ENCODE results near the gene CACNA1C. TPM values are rescaled to one million over a fixed set of nuclear protein-coding genes. Genes with fewer than 3 reads are reported as not detected.
"Not testable (repeated sequence)": the region's sequence is repeated elsewhere in the genome, so short reads cannot be mapped to it uniquely, and the experiment has no call there.

Gene CACNA1C
- total and polyA plus RNA-seq, 2 donors, result 0.71 TPM

DNA sequence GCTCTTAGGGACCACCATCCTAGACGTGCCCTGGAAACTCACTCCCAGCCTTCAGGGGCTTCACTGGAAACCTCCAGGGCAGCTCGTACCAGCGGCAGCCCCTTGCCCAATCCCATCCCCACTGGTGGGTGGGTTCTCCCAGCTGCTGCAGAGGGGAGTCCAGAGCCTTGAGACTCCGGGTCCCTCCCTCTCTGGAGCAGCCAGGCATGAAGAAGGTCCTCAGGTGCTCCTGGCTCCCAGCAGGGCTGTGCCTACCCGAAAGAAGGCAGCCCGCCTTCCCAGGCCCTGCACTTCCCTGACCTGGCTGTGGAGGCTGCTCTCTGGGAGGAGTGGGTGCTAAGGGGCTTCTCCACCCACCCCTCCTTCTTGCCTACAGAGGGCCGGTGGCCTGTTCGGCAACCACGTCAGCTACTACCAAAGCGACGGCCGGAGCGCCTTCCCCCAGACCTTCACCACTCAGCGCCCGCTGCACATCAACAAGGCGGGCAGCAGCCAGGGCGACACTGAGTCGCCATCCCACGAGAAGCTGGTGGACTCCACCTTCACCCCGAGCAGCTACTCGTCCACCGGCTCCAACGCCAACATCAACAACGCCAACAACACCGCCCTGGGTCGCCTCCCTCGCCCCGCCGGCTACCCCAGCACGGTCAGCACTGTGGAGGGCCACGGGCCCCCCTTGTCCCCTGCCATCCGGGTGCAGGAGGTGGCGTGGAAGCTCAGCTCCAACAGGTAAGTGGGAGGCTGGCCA is 626.5 kb downstream of the CACNA1C start:
- H3K9me3 ChIP-seq (ENCODE audit: control insufficient read depth in 2 of 2, insufficient read depth in 1 of 2, low read length in 1 of 2), result no peaks in the 10 kb centered on the region
- no peaks in the 10 kb centered on the region for H3K27me3 ChIP-seq (ENCODE audit: control insufficient read depth in 2 of 2, insufficient read depth in 1 of 2, low read length in 1 of 2)
- no peak for DNase-seq (ENCODE audit: low read depth in 6 of 9, low spot score in 9 of 9)
- no peak overlapping the region for H3K27ac ChIP-seq (ENCODE audit: low read depth in 1 of 2, low read length in 1 of 2)
- peaks cover 0 to 12% of the 10 kb centered on the region in 2 donors for H3K4me1 ChIP-seq (ENCODE audit: control insufficient read depth in 2 of 2, insufficient read depth in 2 of 2, low read length in 2 of 2)
- H3K4me3 ChIP-seq (ENCODE audit: low read length in 2 of 2), result no peak overlapping the region
- peaks cover 12 to 15% of the 10 kb centered on the region in 2 donors for H3K36me3 ChIP-seq (ENCODE audit: control insufficient read depth in 2 of 2, insufficient read depth in 2 of 2, low read length in 1 of 2)
- 96% methylated on average over 33 of the region's 33 CpGs for WGBS

DNA sequence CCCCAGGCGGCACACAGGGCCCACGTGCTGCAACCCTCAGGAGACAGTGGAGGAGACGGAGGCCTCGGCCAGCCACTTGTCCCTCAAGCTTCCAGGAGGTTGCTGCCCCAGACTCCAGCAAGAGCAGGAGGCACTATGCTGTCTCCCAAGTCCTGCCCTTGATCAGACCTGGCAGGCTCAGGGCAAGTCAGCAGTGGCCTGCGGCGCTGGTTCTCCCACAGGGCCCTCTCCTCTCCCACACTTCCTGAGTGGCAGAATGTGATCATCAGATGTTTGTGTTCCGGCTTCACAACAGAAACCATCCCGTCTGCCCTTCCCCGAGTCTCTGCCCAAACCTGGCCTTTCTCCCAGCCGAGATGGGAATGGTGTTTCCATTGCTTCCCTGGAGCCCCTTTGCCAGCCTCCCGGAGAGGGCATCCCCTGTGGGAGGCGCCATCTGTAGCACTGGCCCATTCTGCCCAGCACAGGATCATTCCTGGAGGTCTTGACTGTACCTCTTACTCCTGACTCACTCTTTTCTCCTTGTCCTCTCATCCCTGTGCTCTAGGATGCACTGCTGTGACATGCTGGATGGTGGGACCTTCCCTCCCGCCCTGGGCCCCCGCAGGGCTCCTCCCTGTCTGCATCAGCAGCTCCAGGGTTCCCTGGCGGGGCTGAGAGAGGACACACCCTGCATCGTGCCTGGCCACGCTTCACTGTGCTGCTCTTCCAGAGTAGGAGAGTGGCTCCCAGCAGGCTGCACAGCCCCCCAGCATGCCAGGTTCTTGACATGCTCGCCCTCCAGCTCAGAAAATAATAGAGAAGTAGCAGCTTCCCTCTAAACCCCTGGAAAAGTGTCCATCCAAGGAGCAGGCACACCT is 627.3 kb downstream of the CACNA1C start:
- WGBS, result 95% methylated on average over 18 of the region's 18 CpGs
- Histone ChIP-seq H3K9me3 (ENCODE audit: control insufficient read depth in 2 of 2, insufficient read depth in 1 of 2, low read length in 1 of 2) (no peaks in the 10 kb centered on the region), H3K36me3 (ENCODE audit: control insufficient read depth in 2 of 2, insufficient read depth in 2 of 2, low read length in 1 of 2) (peaks cover 12 to 19% of the 10 kb centered on the region in 2 donors), H3K4me1 (ENCODE audit: control insufficient read depth in 2 of 2, insufficient read depth in 2 of 2, low read length in 2 of 2) (peaks cover 0 to 14% of the 10 kb centered on the region in 2 donors), H3K27ac (ENCODE audit: low read depth in 1 of 2, low read length in 1 of 2) (no peak overlapping the region), H3K4me3 (ENCODE audit: low read length in 2 of 2) (no peak overlapping the region), H3K27me3 (ENCODE audit: control insufficient read depth in 2 of 2, insufficient read depth in 1 of 2, low read length in 1 of 2) (no peaks in the 10 kb centered on the region)
- no peak for DNase-seq (ENCODE audit: low read depth in 6 of 9, low spot score in 9 of 9)

DNA sequence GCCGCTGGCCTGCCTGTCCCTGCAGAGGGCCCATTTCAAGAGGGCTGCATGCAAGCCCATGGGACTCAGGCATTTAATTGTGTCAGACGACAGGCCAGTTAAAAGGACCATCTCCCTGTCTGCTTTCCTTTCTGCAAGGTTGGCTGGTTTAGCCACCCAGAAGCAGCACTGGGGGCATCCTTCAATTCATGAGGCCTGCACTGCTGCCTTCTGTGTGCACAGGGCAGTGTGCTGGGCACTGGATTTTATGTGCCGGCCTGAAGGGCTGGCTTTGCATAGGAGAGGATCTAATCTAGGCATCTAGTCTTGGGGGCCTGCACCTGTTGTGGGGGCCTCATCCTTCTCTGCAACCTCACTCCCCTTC is 627.9 kb downstream of the CACNA1C start:
- H3K4me1 ChIP-seq (ENCODE audit: control insufficient read depth in 2 of 2, insufficient read depth in 2 of 2, low read length in 2 of 2), result peaks cover 0 to 14% of the 10 kb centered on the region in 2 donors
- no peak overlapping the region for H3K4me3 ChIP-seq (ENCODE audit: low read length in 2 of 2)
- peaks cover 12 to 19% of the 10 kb centered on the region in 2 donors for H3K36me3 ChIP-seq (ENCODE audit: control insufficient read depth in 2 of 2, insufficient read depth in 2 of 2, low read length in 1 of 2)
- no peaks in the 10 kb centered on the region for H3K9me3 ChIP-seq (ENCODE audit: control insufficient read depth in 2 of 2, insufficient read depth in 1 of 2, low read length in 1 of 2)
- no peak for DNase-seq (ENCODE audit: low read depth in 6 of 9, low spot score in 9 of 9)
- no peak overlapping the region for H3K27ac ChIP-seq (ENCODE audit: low read depth in 1 of 2, low read length in 1 of 2)
- WGBS, result over 99% methylated on average over 3 of the region's 3 CpGs
- no peaks in the 10 kb centered on the region for H3K27me3 ChIP-seq (ENCODE audit: control insufficient read depth in 2 of 2, insufficient read depth in 1 of 2, low read length in 1 of 2)

DNA sequence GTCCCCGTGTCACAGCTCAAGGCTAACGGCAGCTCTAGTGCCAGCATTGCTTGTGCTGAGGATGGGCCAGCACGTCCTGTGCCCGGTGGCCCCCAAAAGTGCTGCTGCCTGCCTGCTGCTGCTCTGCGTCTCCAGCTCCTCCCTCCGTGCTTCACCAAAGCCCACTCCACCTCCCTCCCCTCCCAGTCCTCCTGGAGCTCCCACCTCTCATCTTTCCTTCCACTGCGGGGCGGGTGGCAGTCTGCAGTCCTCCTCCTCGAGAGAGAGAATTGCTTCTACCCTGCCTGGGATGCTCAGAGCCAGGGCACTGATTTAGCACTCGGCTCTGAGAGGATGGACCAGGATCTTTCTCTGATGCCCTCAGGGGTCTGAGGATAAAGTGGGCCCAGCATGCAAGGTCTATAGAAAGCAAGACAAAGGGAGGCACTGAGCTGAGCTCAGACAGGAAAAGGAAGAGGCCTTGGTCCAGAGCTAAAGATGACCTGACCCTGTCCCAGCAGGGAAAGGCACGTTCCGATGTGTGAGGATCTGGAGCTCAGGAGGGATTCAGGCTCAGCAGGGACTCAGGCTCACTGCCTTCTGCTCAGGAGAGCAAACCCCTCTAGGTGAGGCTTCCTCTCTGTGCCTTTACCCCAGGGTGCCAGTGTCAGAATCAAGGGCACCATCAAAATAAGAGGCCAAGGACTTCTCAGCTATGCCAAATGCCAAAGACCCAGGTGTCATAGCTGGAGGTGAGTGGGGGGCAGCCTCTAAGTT is 628.8 kb downstream of the CACNA1C start:
- no peaks in the 10 kb centered on the region for H3K27me3 ChIP-seq (ENCODE audit: control insufficient read depth in 2 of 2, insufficient read depth in 1 of 2, low read length in 1 of 2)
- H3K9me3 ChIP-seq (ENCODE audit: control insufficient read depth in 2 of 2, insufficient read depth in 1 of 2, low read length in 1 of 2), result no peaks in the 10 kb centered on the region
- H3K4me1 ChIP-seq (ENCODE audit: control insufficient read depth in 2 of 2, insufficient read depth in 2 of 2, low read length in 2 of 2), result peaks cover 0 to 17% of the 10 kb centered on the region in 2 donors
- WGBS, result 93% methylated on average over 12 of the region's 12 CpGs
- no peak overlapping the region for H3K27ac ChIP-seq (ENCODE audit: low read depth in 1 of 2, low read length in 1 of 2)
- peaks cover 12 to 26% of the 10 kb centered on the region in 2 donors for H3K36me3 ChIP-seq (ENCODE audit: control insufficient read depth in 2 of 2, insufficient read depth in 2 of 2, low read length in 1 of 2)
- no peak for DNase-seq (ENCODE audit: low read depth in 6 of 9, low spot score in 9 of 9)
- no peak overlapping the region for H3K4me3 ChIP-seq (ENCODE audit: low read length in 2 of 2)

DNA sequence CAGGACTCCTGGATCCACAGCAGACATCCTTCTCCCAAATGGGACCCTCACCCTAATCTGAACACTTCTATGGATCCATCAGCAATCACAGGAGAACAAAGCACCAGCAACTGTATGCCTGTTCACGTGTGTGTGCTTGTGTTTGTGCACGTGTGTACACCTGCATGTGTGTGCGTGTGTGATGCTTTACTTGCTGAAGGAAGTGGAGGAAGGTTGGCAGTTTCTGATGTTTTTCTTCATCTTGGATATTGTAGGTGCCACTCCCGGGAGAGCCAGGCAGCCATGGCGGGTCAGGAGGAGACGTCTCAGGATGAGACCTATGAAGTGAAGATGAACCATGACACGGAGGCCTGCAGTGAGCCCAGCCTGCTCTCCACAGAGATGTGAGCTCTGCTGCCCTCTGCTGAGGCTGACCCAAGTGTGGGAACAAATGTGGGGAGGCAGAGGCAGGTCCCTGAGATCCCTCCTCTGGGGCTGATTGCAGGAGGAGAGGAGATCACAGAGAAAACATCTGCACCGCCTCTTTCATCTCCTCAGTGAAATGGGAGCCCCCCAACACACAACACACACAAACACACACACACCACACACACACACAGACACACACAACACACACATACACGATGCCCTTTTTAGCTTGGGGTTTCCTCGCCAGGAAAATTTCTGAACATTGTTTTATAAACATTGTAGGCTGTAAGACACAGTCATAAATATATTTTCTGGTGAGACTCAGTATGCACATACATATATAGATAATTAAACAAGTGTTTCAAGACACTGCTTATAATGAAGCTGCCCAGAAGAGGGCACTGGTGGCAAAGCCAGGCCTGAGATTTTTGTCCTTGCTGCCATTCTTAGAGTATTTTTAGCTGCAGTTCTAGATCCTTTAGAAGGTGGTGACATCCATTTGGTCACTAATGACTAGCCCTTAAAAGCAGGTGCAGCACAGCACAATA is 629.8 kb downstream of the CACNA1C start:
- peak in 6 of 9 donors; percentile 37 to 78 (median 58) for DNase-seq (ENCODE audit: low read depth in 6 of 9, low spot score in 9 of 9)
- no peak overlapping the region for H3K4me3 ChIP-seq (ENCODE audit: low read length in 2 of 2)
- H3K36me3 ChIP-seq (ENCODE audit: control insufficient read depth in 2 of 2, insufficient read depth in 2 of 2, low read length in 1 of 2), result peaks cover 6 to 20% of the 10 kb centered on the region in 2 donors
- H3K4me1 ChIP-seq (ENCODE audit: control insufficient read depth in 2 of 2, insufficient read depth in 2 of 2, low read length in 2 of 2), result peaks cover 0 to 18% of the 10 kb centered on the region in 2 donors
- no peak overlapping the region for H3K27ac ChIP-seq (ENCODE audit: low read depth in 1 of 2, low read length in 1 of 2)
- no peaks in the 10 kb centered on the region for H3K27me3 ChIP-seq (ENCODE audit: control insufficient read depth in 2 of 2, insufficient read depth in 1 of 2, low read length in 1 of 2)
- WGBS, result 70% methylated on average over 10 of the region's 10 CpGs
- no peaks in the 10 kb centered on the region for H3K9me3 ChIP-seq (ENCODE audit: control insufficient read depth in 2 of 2, insufficient read depth in 1 of 2, low read length in 1 of 2)

DNA sequence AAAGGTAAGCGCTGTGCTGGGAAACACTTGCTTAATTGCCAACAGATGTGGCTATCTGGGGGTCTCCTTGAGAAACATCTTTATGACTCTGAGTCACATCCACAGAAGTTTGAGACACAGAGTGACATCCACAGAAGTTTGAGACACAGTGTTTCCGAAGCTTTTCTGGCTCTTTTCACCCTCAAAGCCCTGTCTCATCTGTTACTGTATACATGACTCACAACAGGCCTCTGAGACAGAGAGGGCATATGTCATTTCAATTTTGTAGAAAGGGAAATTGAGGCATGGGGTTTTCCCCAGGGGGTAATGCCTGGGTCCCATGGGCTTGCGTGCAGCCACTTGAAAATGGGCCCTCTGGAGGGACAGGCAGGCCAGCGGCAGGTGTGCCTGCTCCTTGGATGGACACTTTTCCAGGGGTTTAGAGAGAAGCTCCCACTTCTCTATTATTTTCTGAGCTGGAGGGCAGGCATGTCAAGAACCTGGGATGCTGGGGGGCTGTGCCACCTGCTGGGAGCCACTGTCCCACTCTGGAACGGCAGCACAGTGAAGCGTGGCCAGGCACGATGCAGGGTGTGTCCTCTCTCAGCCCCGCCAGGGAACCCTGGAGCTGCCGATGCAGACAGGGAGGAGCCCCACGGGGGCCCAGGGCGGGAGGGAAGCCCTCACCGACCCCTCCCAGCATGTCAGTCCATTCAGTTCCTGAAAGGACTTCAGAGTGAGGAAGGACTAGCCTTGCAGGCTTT is 630.7 kb downstream of the CACNA1C start:
- no peak for DNase-seq (ENCODE audit: low read depth in 6 of 9, low spot score in 9 of 9)
- Histone ChIP-seq H3K4me1 (ENCODE audit: control insufficient read depth in 2 of 2, insufficient read depth in 2 of 2, low read length in 2 of 2) (peaks cover 5 to 27% of the 10 kb centered on the region in 2 donors), H3K36me3 (ENCODE audit: control insufficient read depth in 2 of 2, insufficient read depth in 2 of 2, low read length in 1 of 2) (peaks cover 4 to 16% of the 10 kb centered on the region in 2 donors), H3K27me3 (ENCODE audit: control insufficient read depth in 2 of 2, insufficient read depth in 1 of 2, low read length in 1 of 2) (no peaks in the 10 kb centered on the region), H3K9me3 (ENCODE audit: control insufficient read depth in 2 of 2, insufficient read depth in 1 of 2, low read length in 1 of 2) (no peaks in the 10 kb centered on the region), H3K27ac (ENCODE audit: low read depth in 1 of 2, low read length in 1 of 2) (peak overlapping the region in 1 of 2 donors; percentile 57), H3K4me3 (ENCODE audit: low read length in 2 of 2) (no peak overlapping the region)
- 77% methylated on average over 12 of the region's 12 CpGs for WGBS

DNA sequence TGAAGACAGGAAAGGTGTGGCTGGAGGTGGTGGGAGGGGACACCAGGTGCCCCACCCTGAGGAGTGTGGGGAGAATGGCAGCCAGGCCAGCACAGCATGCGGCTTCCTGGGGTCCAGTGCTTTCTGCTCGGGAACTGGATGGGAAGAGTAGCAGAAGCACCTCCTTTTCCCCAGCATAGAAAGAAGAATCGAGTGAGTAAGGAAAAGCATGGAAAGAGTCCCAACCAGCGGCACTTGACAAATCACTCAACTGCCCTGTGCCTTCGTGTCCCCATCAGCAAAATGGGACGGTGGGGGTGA is 631.2 kb downstream of the CACNA1C start:
- Histone ChIP-seq H3K36me3 (ENCODE audit: control insufficient read depth in 2 of 2, insufficient read depth in 2 of 2, low read length in 1 of 2) (peaks cover 7 to 16% of the 10 kb centered on the region in 2 donors), H3K4me1 (ENCODE audit: control insufficient read depth in 2 of 2, insufficient read depth in 2 of 2, low read length in 2 of 2) (peaks cover 10 to 32% of the 10 kb centered on the region in 2 donors)
- 92% methylated on average over 6 of the region's 6 CpGs for WGBS
- H3K27me3 ChIP-seq (ENCODE audit: control insufficient read depth in 2 of 2, insufficient read depth in 1 of 2, low read length in 1 of 2); H3K4me3 ChIP-seq (ENCODE audit: low read length in 2 of 2); DNase-seq (ENCODE audit: low read depth in 6 of 9, low spot score in 9 of 9); H3K27ac ChIP-seq (ENCODE audit: low read depth in 1 of 2, low read length in 1 of 2); H3K9me3 ChIP-seq (ENCODE audit: control insufficient read depth in 2 of 2, insufficient read depth in 1 of 2, low read length in 1 of 2): not testable (repeated sequence)

Measured in thymus (tissue), 11 donors.